Caco-2 (cell line): ENCODE measurements around the gene TUBGCP5. TPM values are rescaled to one million over a fixed set of nuclear protein-coding genes. Genes with fewer than 3 reads are reported as not detected.
"Not testable (repeated sequence)": the region's sequence is repeated elsewhere in the genome, so short reads cannot be mapped to it uniquely, and the experiment has no call there.

Experiments
- BruUV-seq: library from RNA; stranded (reverse); fragments of 400-500 nt; replicated peaks from 2 replicates; lab custom pipeline; 2021; lab: Mats Ljungman, UMichigan
- CTCF ChIA-PET: fragments of 300-600 bp; sonication (Branson Sonifier 250); formaldehyde crosslinking; loops from one replicate; lab custom pipeline; 2022; ENCODE audit warnings: antibody characterized with exemption; lab: Charles Lee
- POLR2A ChIA-PET: fragments of 300-600 bp; sonication (Branson Sonifier 250); formaldehyde crosslinking; loops from one replicate; lab custom pipeline; 2022; ENCODE audit warnings: antibody characterized with exemption; lab: Charles Lee
- DNase-seq, 2 experiments: peaks; one replicate each; pipeline versions ENCODE4 v3.0.0 to v3.0.0-alpha.2; 2020 to 2022
- H3K27me3 ChIP-seq: replicated peaks from 2 replicates; pipeline ENCODE4 v1.6.0; 2011; ENCODE audit warnings: low read length; ENCODE audit not compliant: control insufficient read depth, insufficient read depth
- H3K36me3 ChIP-seq: 2 replicates; pipeline ENCODE4 v1.5.1; 2011; ENCODE audit warnings: low read length; ENCODE audit not compliant: control insufficient read depth, insufficient read depth
- H3K4me1 ChIP-seq: fragments of 250-450 bp; sonication (Bioruptor Pico); 2 replicates; pipeline ENCODE4 v1.5.1; 2020; ENCODE audit warnings: mild to moderate bottlenecking
- H3K4me3 ChIP-seq: 2 replicates; pipeline ENCODE4 v1.5.1; 2011; ENCODE audit warnings: low read depth, mild to moderate bottlenecking, control low read depth, low read length
- H3K9me3 ChIP-seq: fragments of 250-450 bp; sonication (Bioruptor Pico); 2 replicates; pipeline ENCODE4 v1.5.1; 2020; ENCODE audit warnings: mild to moderate bottlenecking, moderate library complexity
- H3K27ac Mint-ChIP-seq: one replicate; pipeline ENCODE4 v1.8.0; 2022; ENCODE audit warnings: mixed read lengths; ENCODE audit not compliant: unreplicated experiment
- H3K27me3 Mint-ChIP-seq: one replicate; pipeline ENCODE4 v1.8.0; 2022; ENCODE audit warnings: mixed read lengths; ENCODE audit not compliant: insufficient read depth, unreplicated experiment
- H3K36me3 Mint-ChIP-seq: one replicate; pipeline ENCODE4 v1.8.0; 2022; ENCODE audit warnings: mild to moderate bottlenecking, mixed read lengths; ENCODE audit not compliant: insufficient read depth, unreplicated experiment
- H3K4me1 Mint-ChIP-seq: one replicate; pipeline ENCODE4 v1.8.0; 2022; ENCODE audit warnings: low read depth, mixed read lengths; ENCODE audit not compliant: unreplicated experiment
- H3K4me3 Mint-ChIP-seq: one replicate; pipeline ENCODE4 v1.8.0; 2022; ENCODE audit warnings: mild to moderate bottlenecking, moderate library complexity, mixed read lengths; ENCODE audit not compliant: unreplicated experiment
- H3K9me3 Mint-ChIP-seq: one replicate; pipeline ENCODE4 v1.8.0; 2022; ENCODE audit warnings: mixed read lengths; ENCODE audit not compliant: unreplicated experiment
- CTCF ChIP-seq, 2 experiments: fragments of 200-600 bp in 1 of 2; IDR thresholded peaks; 1 replicate in 1 of 2; 2 replicates in 1 of 2; pipeline versions ENCODE4 v1.5.1 to v1.8.0; 2011 to 2022; ENCODE audit warnings: antibody characterized with exemption in 1 of 2, control low read depth in 1 of 2, inconsistent platforms in 1 of 2, low read depth in 1 of 2, low read length in 1 of 2, mild to moderate bottlenecking in 1 of 2, moderate library complexity in 1 of 2; ENCODE audit not compliant: insufficient read depth in 1 of 2, severe bottlenecking in 1 of 2, unreplicated experiment in 1 of 2
- intact Hi-C: fragments of 100-400 bp; cut with micrococcal nuclease; formaldehyde crosslinking; loops from one replicate; pipeline ENCODE4 v1.10.0; 2022; ENCODE audit not compliant: unreplicated experiment
- total RNA-seq: library from RNA; stranded (reverse); gene quantifications from 2 replicates; pipeline ENCODE4 v1.2.3, GENCODE V29; 2022

TUBGCP5 gene
- total RNA-seq, 1 experiment from 2014 or later, result 53.1 TPM

- TF ChIP-seq CTCF (IDR thresholded peaks at IDR 0.05; ENCODE audit: insufficient read depth in 1 of 2, low read depth in 1 of 2, low read length in 1 of 2, severe bottlenecking in 1 of 2, unreplicated experiment in 1 of 2), result no peak
- DNase-seq, result no peak
- Histone ChIP-seq H3K4me3 (no peak overlapping the region), H3K27me3 (no peaks in the 10 kb centered on the region), H3K9me3 (no peaks in the 10 kb centered on the region), H3K36me3 (no peaks in the 10 kb centered on the region), H3K4me1 (peaks cover 15% of the 10 kb centered on the region; the same call in 1 of the 2 replicates)
- intact Hi-C loops, result loop anchor here (1.0 kb wide), 1 partner anchor 7 kb away; no protein-coding TSS in a partner anchor
- ChIA-PET POLR2A (no interaction called here), CTCF (no interaction called here)
- no TSS peak for BruUV-seq
- Mint-ChIP-seq H3K36me3 (peaks cover 13% of the 10 kb centered on the region), H3K4me1 (peaks cover 14% of the 10 kb centered on the region), H3K4me3 (no peak overlapping the region), H3K9me3 (no peaks in the 10 kb centered on the region), H3K27me3 (no peaks in the 10 kb centered on the region), H3K27ac (no peak overlapping the region)
Observed at GRCh38 chr15:22988811-22989210, 50.6 kb downstream of the TUBGCP5 start.

GRCh38 chr15:22981931-22982330 is 57.4 kb downstream of the TUBGCP5 start:
- intact Hi-C loops, POLR2A ChIA-PET, H3K27me3 Mint-ChIP-seq, H3K27me3 ChIP-seq, H3K4me3 ChIP-seq, BruUV-seq, H3K27ac Mint-ChIP-seq, H3K4me1 Mint-ChIP-seq, H3K36me3 ChIP-seq, H3K4me1 ChIP-seq, H3K4me3 Mint-ChIP-seq, CTCF ChIA-PET, H3K9me3 Mint-ChIP-seq, H3K9me3 ChIP-seq, DNase-seq: not testable (repeated sequence)
- H3K36me3 Mint-ChIP-seq, result peaks cover 18% of the 10 kb centered on the region

GRCh38 chr15:22981051-22981840 is 58.1 kb downstream of the TUBGCP5 start:
- Histone ChIP-seq H3K4me3 (peak overlapping the region; percentile 94), H3K4me1 (peaks cover 4% of the 10 kb centered on the region; the same call in 1 of the 2 replicates), H3K9me3 (no peaks in the 10 kb centered on the region), H3K27me3 (no peaks in the 10 kb centered on the region), H3K36me3 (no peaks in the 10 kb centered on the region)
- CTCF ChIA-PET, result interaction anchor here (0.7 kb wide), 1 partner anchor 40 kb away, joined by 3 read pairs; no protein-coding TSS in a partner anchor
- intact Hi-C loops, result no loop called here
- peaks cover 6% of the 10 kb centered on the region for H3K4me1 Mint-ChIP-seq
- H3K9me3 Mint-ChIP-seq, result no peaks in the 10 kb centered on the region
- H3K4me3 Mint-ChIP-seq, result peak overlapping the region; percentile 91
- H3K36me3 Mint-ChIP-seq, result peaks cover 18% of the 10 kb centered on the region
- H3K27me3 Mint-ChIP-seq, result no peaks in the 10 kb centered on the region
- no peak for TF ChIP-seq CTCF (IDR thresholded peaks at IDR 0.05; ENCODE audit: insufficient read depth in 1 of 2, low read depth in 1 of 2, low read length in 1 of 2, severe bottlenecking in 1 of 2, unreplicated experiment in 1 of 2)
- BruUV-seq, result TSS peak; percentile 84
- DNase-seq, result no peak
- peak overlapping the region; percentile 70 for H3K27ac Mint-ChIP-seq
- POLR2A ChIA-PET, result interaction anchor here (0.5 to 1.6 kb wide), 2 partner anchors 40 to 58 kb away, joined by 3 to 10 read pairs; partner anchors contain the start of gene TUBGCP5
